Stimulated activated naive B cell treated with anti-CD40 and anti-IgM and Interleukin-4, amounts not matched to agents 10 μg/mL and 1 μg/mL and 100 μg/mL, for 72 hours (primary cell): ENCODE results near the gene CREBRF.
"Not testable (repeated sequence)": the region's sequence is repeated elsewhere in the genome, so short reads cannot be mapped to it uniquely, and the experiment has no call there.

Experiments
- ATAC-seq, 2 donors: fragments of 150-1000 bp; cut with Tn5 transposase; replicated peaks; 2 replicates each; pipeline ENCODE4 v1.10.0; 2021; ENCODE audit warnings: moderate library complexity in 1 of 2
- DNase-seq: peaks from one replicate; pipeline ENCODE4 v3.0.0; 2021
- H3K27ac Mint-ChIP-seq: one replicate; pipeline ENCODE4 v1.8.0; 2022; ENCODE audit warnings: mild to moderate bottlenecking, mixed read lengths
- H3K27me3 Mint-ChIP-seq, 2 donors: one replicate each; pipeline ENCODE4 v1.8.0; 2022; ENCODE audit warnings: mixed read lengths in 2 of 2
- H3K36me3 Mint-ChIP-seq, 2 donors: one replicate each; pipeline ENCODE4 v1.8.0; 2022; ENCODE audit warnings: mixed read lengths in 2 of 2, mild to moderate bottlenecking in 1 of 2
- H3K4me1 Mint-ChIP-seq, 2 donors: one replicate each; pipeline ENCODE4 v1.8.0; 2022; ENCODE audit warnings: mixed read lengths in 2 of 2, mild to moderate bottlenecking in 1 of 2
- H3K4me3 Mint-ChIP-seq, 2 donors: one replicate each; pipeline ENCODE4 v1.8.0; 2022; ENCODE audit warnings: mild to moderate bottlenecking in 2 of 2, mixed read lengths in 2 of 2, moderate library complexity in 1 of 2
- H3K9me3 Mint-ChIP-seq, 2 donors: one replicate each; pipeline ENCODE4 v1.8.0; 2022; ENCODE audit warnings: mixed read lengths in 2 of 2, mild to moderate bottlenecking in 1 of 2

CREBRF gene

DNA sequence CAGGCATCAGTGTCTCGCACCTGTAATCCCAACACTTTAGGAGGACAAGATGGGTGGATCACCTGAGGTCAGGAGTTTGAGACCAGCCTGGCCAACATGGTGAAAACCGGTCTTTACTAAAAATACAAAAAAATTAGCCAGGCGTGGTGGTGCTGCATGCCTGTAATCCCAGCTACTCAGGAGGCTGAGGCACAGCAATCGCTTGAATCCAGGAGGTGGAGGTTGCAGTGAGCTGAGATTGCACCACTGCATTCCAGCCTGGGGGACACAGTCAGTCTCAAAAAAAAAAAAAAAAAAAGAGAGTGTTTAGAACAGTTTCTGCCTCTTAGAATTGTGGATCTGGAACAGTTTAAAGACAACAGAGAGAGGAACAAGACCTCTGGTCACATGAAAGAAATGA lies 20.3 kb downstream of the CREBRF start:
- not testable (repeated sequence) for H3K27ac Mint-ChIP-seq, DNase-seq, ATAC-seq, H3K27me3 Mint-ChIP-seq, H3K9me3 Mint-ChIP-seq, H3K4me3 Mint-ChIP-seq
- Mint-ChIP-seq H3K4me1 (peaks cover 13 to 33% of the 10 kb centered on the region in 2 donors), H3K36me3 (peaks cover 5 to 16% of the 10 kb centered on the region in 2 donors)

DNA sequence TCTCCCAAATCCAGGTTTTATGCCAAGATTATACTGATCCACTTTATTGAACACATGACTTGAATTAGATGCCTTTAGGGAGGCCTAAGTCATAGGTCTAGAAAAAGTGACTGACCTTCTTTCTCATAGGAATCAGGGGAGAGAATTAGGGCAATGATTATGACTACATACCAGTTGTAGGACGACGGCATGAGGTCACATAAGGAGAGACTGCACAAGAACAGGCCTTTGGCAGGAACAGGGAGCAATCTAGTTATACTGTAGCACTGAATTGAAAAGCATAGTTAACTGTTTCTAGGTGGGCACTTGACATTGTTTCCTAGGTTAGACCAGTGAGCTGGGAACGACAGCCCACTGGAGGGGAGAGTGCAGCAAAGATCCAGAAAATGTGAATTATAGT lies 22.7 kb downstream of the CREBRF start:
- H3K27ac Mint-ChIP-seq: no peak overlapping the region
- no peak for DNase-seq
- H3K36me3 Mint-ChIP-seq: peaks cover 8 to 26% of the 10 kb centered on the region in 2 donors
- ATAC-seq: no peak
- no peaks in the 10 kb centered on the region for H3K27me3 Mint-ChIP-seq
- H3K4me3 Mint-ChIP-seq: no peak overlapping the region
- peaks cover 8 to 31% of the 10 kb centered on the region in 2 donors for H3K4me1 Mint-ChIP-seq
- peaks cover 0 to 2% of the 10 kb centered on the region in 2 donors for H3K9me3 Mint-ChIP-seq

DNA sequence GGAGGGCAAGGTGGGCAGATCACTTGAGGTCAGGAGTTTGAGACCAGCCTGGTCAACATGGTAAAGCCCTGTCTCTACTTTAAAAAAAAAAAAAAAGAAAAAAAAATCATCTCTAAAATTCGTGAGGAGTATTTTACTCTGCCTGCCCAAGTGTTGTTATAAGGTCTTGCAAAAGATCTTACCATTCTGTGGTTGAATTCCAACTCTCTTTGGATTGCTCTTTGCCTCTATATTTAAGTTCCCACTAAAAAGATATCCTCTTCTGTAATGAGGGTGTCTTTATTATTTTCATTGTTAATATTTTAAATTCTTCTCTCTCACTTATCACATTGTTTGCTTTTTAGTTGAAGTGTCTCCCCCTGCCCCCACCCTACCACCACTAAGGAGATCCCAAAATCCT lies 33.4 kb downstream of the CREBRF start:
- Mint-ChIP-seq H3K27me3 (no peaks in the 10 kb centered on the region), H3K4me3 (no peak overlapping the region), H3K9me3 (no peaks in the 10 kb centered on the region), H3K36me3 (peaks cover 14 to 23% of the 10 kb centered on the region in 2 donors), H3K4me1 (peaks cover 12 to 18% of the 10 kb centered on the region in 2 donors), H3K27ac (no peak overlapping the region)
- ATAC-seq (no peak), DNase-seq (no peak)

DNA sequence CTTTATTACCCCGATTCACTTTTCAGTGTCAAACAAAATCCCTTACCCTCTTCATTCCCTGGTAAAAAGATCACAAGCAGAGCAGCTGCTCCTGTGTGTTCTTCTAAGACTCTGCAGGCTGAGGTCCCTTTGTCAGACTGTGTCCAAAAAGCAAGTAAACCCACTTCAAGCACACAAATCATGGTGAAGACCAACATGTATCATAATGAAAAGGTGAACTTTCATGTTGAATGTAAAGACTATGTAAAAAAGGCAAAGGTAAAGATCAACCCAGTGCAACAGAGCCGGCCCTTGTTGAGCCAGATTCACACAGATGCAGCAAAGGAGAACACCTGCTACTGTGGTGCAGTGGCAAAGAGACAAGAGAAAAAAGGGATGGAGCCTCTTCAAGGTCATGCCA lies 34.5 kb downstream of the CREBRF start:
- no peak for ATAC-seq
- peak overlapping the region; percentile 1 for H3K27ac Mint-ChIP-seq
- no peaks in the 10 kb centered on the region for H3K27me3 Mint-ChIP-seq
- H3K9me3 Mint-ChIP-seq: no peaks in the 10 kb centered on the region
- peaks cover 12 to 19% of the 10 kb centered on the region in 2 donors for H3K4me1 Mint-ChIP-seq
- H3K36me3 Mint-ChIP-seq: peaks cover 14 to 22% of the 10 kb centered on the region in 2 donors
- no peak for DNase-seq
- H3K4me3 Mint-ChIP-seq: no peak overlapping the region

DNA sequence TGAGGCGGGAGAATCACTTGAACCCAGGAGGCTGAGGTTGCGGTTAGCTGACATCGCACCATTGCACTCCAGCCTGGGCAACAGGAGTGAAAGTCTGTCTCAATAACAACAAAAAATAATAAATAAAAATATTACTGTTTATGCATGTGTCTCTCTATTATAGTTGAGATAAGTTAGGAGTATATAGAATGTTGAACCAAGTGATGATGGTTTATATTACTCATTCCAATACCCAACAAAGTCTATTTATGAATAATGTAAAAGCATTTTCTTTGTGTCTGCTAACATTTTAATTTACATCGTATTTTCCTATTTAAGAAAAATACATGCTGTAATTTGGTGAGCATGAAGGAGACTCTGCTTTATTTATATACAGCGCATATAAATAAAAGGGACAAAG lies 35.8 kb downstream of the CREBRF start:
- DNase-seq (no peak), ATAC-seq (no peak)
- Mint-ChIP-seq H3K4me1 (peaks cover 15 to 21% of the 10 kb centered on the region in 2 donors), H3K36me3 (peaks cover 12 to 14% of the 10 kb centered on the region in 2 donors), H3K4me3 (no peak overlapping the region), H3K9me3 (no peaks in the 10 kb centered on the region), H3K27me3 (no peaks in the 10 kb centered on the region), H3K27ac (no peak overlapping the region)

DNA sequence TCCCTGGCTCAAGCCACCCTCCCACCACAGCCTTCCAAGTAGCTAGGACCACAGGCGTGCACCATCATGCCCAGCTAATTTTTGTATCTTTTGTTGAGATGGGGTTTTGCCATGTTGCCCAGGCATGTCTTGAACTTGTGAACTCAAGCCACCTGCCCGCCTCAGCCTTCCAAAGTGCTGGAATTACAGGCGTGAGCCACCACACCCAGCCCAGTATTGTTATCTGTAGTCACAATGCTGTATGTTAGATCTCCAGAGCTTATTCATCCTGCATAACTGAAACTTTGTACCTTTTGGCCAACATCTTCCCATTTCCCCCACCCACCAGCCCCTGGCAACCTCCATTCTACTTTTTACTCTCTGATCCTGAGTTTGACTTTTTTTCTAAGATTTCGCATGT lies 37.5 kb downstream of the CREBRF start:
- Mint-ChIP-seq H3K27me3 (no peaks in the 10 kb centered on the region), H3K4me3 (no peak overlapping the region), H3K36me3 (peaks cover 15 to 18% of the 10 kb centered on the region in 2 donors), H3K27ac (no peak overlapping the region), H3K9me3 (no peaks in the 10 kb centered on the region), H3K4me1 (peaks cover 18 to 36% of the 10 kb centered on the region in 2 donors)
- no peak for ATAC-seq
- DNase-seq: no peak

DNA sequence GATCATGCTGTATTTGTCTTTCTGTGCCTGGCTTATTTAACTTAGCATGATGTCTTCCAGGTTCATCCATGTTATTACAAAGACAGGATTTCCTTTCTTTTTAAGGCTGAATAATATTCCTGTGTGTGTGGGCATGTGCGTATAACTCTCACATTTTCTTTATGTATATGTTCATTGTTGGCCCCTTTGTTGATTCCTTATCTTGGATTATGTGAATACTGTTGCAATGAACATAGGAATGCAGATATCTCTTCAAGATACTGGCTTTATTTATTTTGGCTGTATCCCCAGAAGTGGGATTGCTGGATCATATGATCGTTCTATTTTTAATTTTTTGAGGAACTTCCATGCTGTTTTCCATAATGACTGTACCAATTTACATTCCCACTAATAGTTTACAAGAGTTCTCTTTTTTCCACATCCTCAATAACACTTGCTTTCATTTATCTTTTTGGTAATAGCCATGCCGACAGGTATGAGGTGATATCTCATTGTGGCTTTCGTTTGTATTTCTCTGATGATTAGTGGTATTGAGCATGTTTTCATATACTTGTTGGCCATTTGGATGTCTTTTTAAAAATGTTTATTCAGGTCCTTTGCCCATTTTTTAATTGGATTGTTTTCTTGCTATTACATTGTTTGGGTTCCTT lies 38.0 kb downstream of the CREBRF start:
- H3K9me3 Mint-ChIP-seq: no peaks in the 10 kb centered on the region
- DNase-seq (no peak), ATAC-seq (no peak)
- no peak overlapping the region for H3K27ac Mint-ChIP-seq
- H3K36me3 Mint-ChIP-seq: peaks cover 14 to 16% of the 10 kb centered on the region in 2 donors
- no peaks in the 10 kb centered on the region for H3K27me3 Mint-ChIP-seq
- H3K4me1 Mint-ChIP-seq: peaks cover 20 to 41% of the 10 kb centered on the region in 2 donors
- no peak overlapping the region for H3K4me3 Mint-ChIP-seq

DNA sequence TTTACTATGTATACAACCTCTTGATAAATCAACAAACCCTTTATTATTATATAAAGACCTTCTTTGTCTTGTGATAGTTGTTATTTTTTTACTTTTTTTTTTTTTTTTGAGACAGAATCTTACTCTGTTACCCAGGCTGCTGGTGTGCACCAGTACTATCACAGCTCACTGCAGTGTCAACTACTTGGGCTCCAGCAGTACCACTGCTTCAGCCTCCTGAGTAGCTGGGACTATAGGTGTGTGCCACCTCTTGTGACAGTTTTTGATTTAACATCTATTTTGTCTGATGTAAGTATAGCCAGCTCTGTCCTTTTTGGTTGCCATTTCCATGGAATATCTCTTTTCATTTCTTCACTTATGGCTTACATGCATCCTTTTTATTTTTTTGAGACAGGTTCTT lies 42.6 kb downstream of the CREBRF start:
- ATAC-seq (no peak), DNase-seq (no peak)
- Mint-ChIP-seq H3K9me3 (peaks cover 0 to 3% of the 10 kb centered on the region in 2 donors), H3K36me3 (peaks cover 23 to 28% of the 10 kb centered on the region in 2 donors), H3K27me3 (no peaks in the 10 kb centered on the region), H3K27ac (no peak overlapping the region), H3K4me3 (no peak overlapping the region), H3K4me1 (peaks cover 15 to 37% of the 10 kb centered on the region in 2 donors)

DNA sequence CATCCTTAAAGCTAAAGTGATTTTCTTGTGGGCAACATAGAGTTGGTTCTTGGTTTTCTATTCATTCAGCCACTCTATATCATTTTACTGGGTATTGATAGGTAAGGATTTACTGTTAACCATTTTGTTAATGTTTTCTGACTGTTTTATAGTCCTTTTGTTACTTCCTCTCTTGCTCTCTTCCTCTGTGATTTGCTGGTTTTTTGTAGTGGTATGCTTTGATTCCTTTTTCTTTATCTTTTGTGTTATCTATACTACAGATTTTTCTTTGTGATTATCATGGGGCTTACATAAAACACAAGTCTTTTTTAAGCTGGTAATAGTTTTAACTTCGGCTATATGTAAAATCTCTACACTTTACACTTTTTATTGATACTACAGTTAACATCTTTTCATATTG lies 43.3 kb downstream of the CREBRF start:
- Mint-ChIP-seq H3K36me3 (peaks cover 23 to 25% of the 10 kb centered on the region in 2 donors), H3K27me3 (no peaks in the 10 kb centered on the region), H3K9me3 (peaks cover 0 to 3% of the 10 kb centered on the region in 2 donors), H3K4me1 (peaks cover 13 to 30% of the 10 kb centered on the region in 2 donors), H3K27ac (no peak overlapping the region), H3K4me3 (no peak overlapping the region)
- ATAC-seq: no peak
- DNase-seq: no peak

DNA sequence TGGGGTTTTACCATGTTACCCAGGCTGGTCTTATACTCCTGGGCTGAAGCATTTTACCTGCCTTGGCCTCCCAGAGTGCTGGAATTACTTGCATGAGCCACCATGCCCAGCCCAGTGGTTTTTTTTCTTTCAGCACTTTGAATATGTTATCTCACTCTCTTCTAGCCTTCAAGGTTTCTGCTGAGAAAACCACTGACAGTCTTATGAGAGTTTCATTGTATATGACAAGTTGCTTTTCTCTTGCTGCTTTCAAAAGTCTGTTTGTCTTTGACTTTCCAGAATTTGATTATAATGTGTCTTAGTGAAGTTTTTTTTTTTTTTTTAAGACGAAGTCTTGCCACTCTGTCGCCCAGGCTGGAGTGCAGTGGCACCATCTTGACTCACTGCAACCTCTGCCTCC lies 45.1 kb downstream of the CREBRF start:
- Mint-ChIP-seq H3K9me3 (peaks cover 0 to 3% of the 10 kb centered on the region in 2 donors), H3K4me1 (peaks cover 16 to 29% of the 10 kb centered on the region in 2 donors), H3K4me3 (no peak overlapping the region), H3K36me3 (peaks cover 23 to 25% of the 10 kb centered on the region in 2 donors), H3K27me3 (no peaks in the 10 kb centered on the region), H3K27ac (no peak overlapping the region)
- DNase-seq (no peak), ATAC-seq (no peak)

DNA sequence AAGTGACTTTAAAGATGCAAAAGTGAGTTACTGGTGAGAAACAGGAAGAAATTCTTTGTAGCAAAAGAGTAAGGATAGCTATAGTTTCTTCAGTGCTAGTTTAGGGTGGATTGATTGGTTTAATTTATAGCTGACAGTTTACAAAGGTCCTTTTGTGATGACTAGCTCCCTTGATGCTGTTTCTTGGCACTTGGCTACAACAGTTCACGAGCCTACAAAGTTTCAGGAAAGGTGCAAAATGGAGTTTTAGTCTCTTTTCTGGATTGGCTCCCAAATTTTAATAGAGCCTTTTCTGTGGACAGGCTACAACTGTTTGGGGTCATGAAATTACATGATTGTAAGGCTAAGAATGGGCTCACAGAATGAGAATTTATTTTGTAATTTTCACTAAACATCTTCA lies 47.3 kb downstream of the CREBRF start:
- no peaks in the 10 kb centered on the region for H3K27me3 Mint-ChIP-seq
- peaks cover 20 to 21% of the 10 kb centered on the region in 2 donors for H3K36me3 Mint-ChIP-seq
- no peak overlapping the region for H3K27ac Mint-ChIP-seq
- no peak overlapping the region for H3K4me3 Mint-ChIP-seq
- H3K9me3 Mint-ChIP-seq: peaks cover 0 to 3% of the 10 kb centered on the region in 2 donors
- no peak for ATAC-seq
- H3K4me1 Mint-ChIP-seq: peaks cover 10 to 13% of the 10 kb centered on the region in 2 donors
- no peak for DNase-seq

DNA sequence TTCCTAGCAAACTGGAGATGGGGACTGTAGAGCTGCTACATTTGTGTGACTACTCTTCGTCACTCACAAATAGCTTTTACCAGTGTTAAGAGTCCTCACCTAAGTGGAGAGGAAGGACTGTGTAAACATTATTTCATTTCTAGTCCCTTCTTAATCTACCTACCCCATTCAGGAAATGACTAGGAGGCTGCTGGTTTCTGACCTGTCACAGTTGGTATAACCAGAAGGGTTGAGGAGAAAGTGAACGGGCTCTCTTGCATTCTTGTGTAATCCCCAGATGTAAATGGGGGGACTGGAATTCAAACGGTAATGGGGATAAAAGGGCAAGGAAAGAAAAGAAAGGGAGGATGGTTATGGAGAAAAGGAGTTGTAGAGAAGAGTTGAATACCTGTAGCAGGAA lies 52.8 kb downstream of the CREBRF start:
- H3K27ac Mint-ChIP-seq: peak overlapping the region; percentile 28

DNA sequence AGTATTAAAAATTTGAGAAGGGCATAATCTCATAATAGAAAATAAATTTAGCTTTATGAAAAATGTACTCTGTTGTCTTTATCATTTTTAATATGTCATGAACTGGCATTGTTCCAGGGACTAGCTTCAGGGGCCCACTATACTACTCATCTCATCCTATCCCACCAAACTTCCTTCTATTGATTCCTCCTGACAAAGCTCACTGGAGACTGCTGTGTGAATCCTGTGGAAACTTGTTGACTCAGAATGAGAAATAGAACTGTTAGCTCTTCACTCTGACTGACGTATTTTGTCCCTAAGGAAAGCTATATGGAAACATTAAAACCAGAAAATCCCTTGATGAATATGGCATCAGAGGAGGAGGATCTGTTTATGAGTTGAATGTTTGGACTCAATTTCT lies 58.4 kb downstream of the CREBRF start:
- no peak overlapping the region for H3K27ac Mint-ChIP-seq
- H3K4me1 Mint-ChIP-seq: peaks cover 3 to 5% of the 10 kb centered on the region in 2 donors
- peaks cover 31 to 35% of the 10 kb centered on the region in 2 donors for H3K36me3 Mint-ChIP-seq
- no peak for ATAC-seq
- H3K4me3 Mint-ChIP-seq: no peak overlapping the region
- no peaks in the 10 kb centered on the region for H3K9me3 Mint-ChIP-seq
- H3K27me3 Mint-ChIP-seq: no peaks in the 10 kb centered on the region
- DNase-seq: no peak

More for the DNA sequence above, 52.8 kb downstream of the CREBRF start:
- no peak overlapping the region for H3K4me3 Mint-ChIP-seq
- DNase-seq (no peak), ATAC-seq (no peak)
- H3K4me1 Mint-ChIP-seq: peaks cover 0 to 4% of the 10 kb centered on the region in 2 donors
- H3K27me3 Mint-ChIP-seq: no peaks in the 10 kb centered on the region
- no peaks in the 10 kb centered on the region for H3K9me3 Mint-ChIP-seq
- H3K36me3 Mint-ChIP-seq: peaks cover 18% of the 10 kb centered on the region in 2 donors

DNA sequence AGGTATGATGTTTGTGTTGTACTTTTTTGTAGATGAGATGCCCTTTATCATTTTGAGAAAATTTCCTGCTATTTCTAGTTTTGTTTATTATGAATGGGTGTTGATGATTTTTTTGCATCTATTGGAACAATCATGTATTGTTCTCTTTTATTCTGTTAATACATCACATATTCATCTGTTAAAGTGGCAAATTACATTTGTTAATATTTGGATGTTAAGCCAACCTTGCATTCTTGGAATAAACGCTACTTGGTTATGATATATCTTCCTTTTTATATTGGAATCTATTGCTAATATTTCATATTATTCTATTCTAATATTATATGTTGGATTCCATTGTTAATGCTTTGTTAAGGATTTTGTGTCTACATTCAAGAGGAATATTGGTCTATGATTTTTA lies 63.6 kb downstream of the CREBRF start:
- Mint-ChIP-seq H3K27me3 (no peaks in the 10 kb centered on the region), H3K4me1 (peaks cover 4 to 5% of the 10 kb centered on the region in 2 donors), H3K9me3 (peaks cover 0 to 4% of the 10 kb centered on the region in 2 donors), H3K4me3 (no peak overlapping the region), H3K36me3 (peaks cover 27 to 42% of the 10 kb centered on the region in 2 donors), H3K27ac (no peak overlapping the region)
- DNase-seq (no peak), ATAC-seq (no peak)

DNA sequence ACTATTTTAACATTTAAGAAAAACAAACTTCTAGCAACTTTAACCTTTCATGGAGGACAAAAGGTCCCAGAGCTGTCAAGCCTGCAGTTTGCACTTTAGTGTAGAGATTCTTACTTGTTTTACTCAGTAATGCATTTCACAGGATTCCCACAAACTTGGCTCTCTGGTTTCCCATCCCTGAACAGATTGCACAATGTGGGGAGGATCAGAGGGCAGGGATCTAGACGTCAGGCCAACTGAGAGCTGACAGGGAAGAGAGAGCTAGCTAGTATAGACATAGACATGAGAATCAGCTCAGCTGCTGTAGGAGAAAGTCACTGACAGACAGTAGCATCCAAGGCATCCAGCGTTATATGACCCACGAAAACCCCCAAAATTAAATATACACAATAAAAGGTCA lies 67.3 kb downstream of the CREBRF start:
- DNase-seq (no peak), ATAC-seq (no peak)
- H3K4me1 Mint-ChIP-seq: peaks cover 0 to 1% of the 10 kb centered on the region in 2 donors
- no peak overlapping the region for H3K4me3 Mint-ChIP-seq
- H3K36me3 Mint-ChIP-seq: peaks cover 29 to 54% of the 10 kb centered on the region in 2 donors
- no peaks in the 10 kb centered on the region for H3K27me3 Mint-ChIP-seq
- peaks cover 0 to 4% of the 10 kb centered on the region in 2 donors for H3K9me3 Mint-ChIP-seq
- no peak overlapping the region for H3K27ac Mint-ChIP-seq
